Measurements from ENCODE around the gene C11orf21. TPM values are rescaled to one million over a fixed set of nuclear protein-coding genes. Genes with fewer than 3 reads are reported as not detected.

The C11orf21 gene
- total RNA-seq, 1 donor from 2014 or later: not detected

- Histone ChIP-seq H3K27me3 (no peaks in the 10 kb centered on the region), H3K9me3 (no peaks in the 10 kb centered on the region), H3K4me1 (peaks cover 32 to 44% of the 10 kb centered on the region in 2 donors), H3K4me3 (peak overlapping the region in 1 of 2 donors; percentile 26), H3K27ac (peak overlapping the region; percentile 47 to 67), H3K36me3 (no peaks in the 10 kb centered on the region)
- intact Hi-C loops (cut with DNase I): loop anchor here (5.0 kb wide), 1 partner anchor 106 kb away; no protein-coding TSS in a partner anchor
- no peak for DNase-seq (ENCODE audit: low spot score in 2 of 2)
- no peak for TF ChIP-seq CTCF (IDR thresholded peaks at IDR 0.05)
Observed at GRCh38 chr11:2302896-2303626, 1.3 kb upstream of the C11orf21 start.

- H3K27ac ChIP-seq: peak overlapping the region; percentile 47 to 67
- peak overlapping the region in 1 of 2 donors; percentile 26 for H3K4me3 ChIP-seq
- H3K4me1 ChIP-seq: peaks cover 32 to 44% of the 10 kb centered on the region in 2 donors
Observed at GRCh38 chr11:2302306-2302895, 683 bp upstream of the C11orf21 start.

GRCh38 chr11:2300936-2301630 lies 635 bp downstream of the C11orf21 start:
- intact Hi-C loops (cut with DNase I): loop anchor here (5.0 kb wide), 1 partner anchor 104 kb away; no protein-coding TSS in a partner anchor
- DNase-seq (ENCODE audit: low spot score in 2 of 2): peak in 1 of 2 donors; percentile 51
- H3K27ac ChIP-seq: no peak overlapping the region
- H3K4me1 ChIP-seq: peaks cover 25 to 35% of the 10 kb centered on the region in 2 donors
- H3K9me3 ChIP-seq: no peaks in the 10 kb centered on the region
- no peak for TF ChIP-seq CTCF (IDR thresholded peaks at IDR 0.05)
- no peaks in the 10 kb centered on the region for H3K36me3 ChIP-seq
- H3K27me3 ChIP-seq: no peaks in the 10 kb centered on the region
- H3K4me3 ChIP-seq: peak overlapping the region in 1 of 2 donors; percentile 14

More at GRCh38 chr11:2302306-2302895, 683 bp upstream of the C11orf21 start:
- intact Hi-C loops (cut with DNase I): loop anchor here (5.0 kb wide), 1 partner anchor 105 kb away; no protein-coding TSS in a partner anchor
- H3K9me3 ChIP-seq: no peaks in the 10 kb centered on the region
- no peaks in the 10 kb centered on the region for H3K36me3 ChIP-seq
- DNase-seq (ENCODE audit: low spot score in 2 of 2): peak in 1 of 2 donors; percentile 52
- H3K27me3 ChIP-seq: no peaks in the 10 kb centered on the region
- TF ChIP-seq CTCF (IDR thresholded peaks at IDR 0.05): no peak

- H3K9me3 ChIP-seq: no peaks in the 10 kb centered on the region
- no peak for TF ChIP-seq CTCF (IDR thresholded peaks at IDR 0.05)
- DNase-seq (ENCODE audit: low spot score in 2 of 2): peak in 1 of 2 donors; percentile 55
- peaks cover 19 to 28% of the 10 kb centered on the region in 2 donors for H3K4me1 ChIP-seq
- H3K36me3 ChIP-seq: no peaks in the 10 kb centered on the region
- H3K27me3 ChIP-seq: no peaks in the 10 kb centered on the region
- intact Hi-C loops (cut with DNase I): loop anchor here (5.0 kb wide), 1 partner anchor 103 kb away; no protein-coding TSS in a partner anchor
- H3K27ac ChIP-seq: no peak overlapping the region
- H3K4me3 ChIP-seq: no peak overlapping the region
Observed at GRCh38 chr11:2300290-2300935, 1.3 kb downstream of the C11orf21 start.

- Histone ChIP-seq H3K36me3 (no peaks in the 10 kb centered on the region), H3K9me3 (no peaks in the 10 kb centered on the region), H3K27me3 (no peaks in the 10 kb centered on the region), H3K4me1 (peaks cover 19 to 23% of the 10 kb centered on the region in 2 donors), H3K4me3 (no peak overlapping the region), H3K27ac (no peak overlapping the region)
- DNase-seq (ENCODE audit: low spot score in 2 of 2): peak in 1 of 2 donors; percentile 42
- intact Hi-C loops (cut with DNase I): loop anchor here (5.0 kb wide), 1 partner anchor 102 kb away; no protein-coding TSS in a partner anchor
- TF ChIP-seq CTCF (IDR thresholded peaks at IDR 0.05): no peak
Observed at GRCh38 chr11:2299773-2300172, 1.9 kb downstream of the C11orf21 start.
